Subcutaneous adipose tissue (tissue), 4 donors: Measurements from ENCODE around the gene TNFSF10. TPM values are rescaled to one million over a fixed set of nuclear protein-coding genes. Genes with fewer than 3 reads are reported as not detected.

ENCODE experiments used
- total RNA-seq, 4 donors: library from RNA; depleted of rRNA; stranded (reverse); fragments of >200 nt; gene quantifications; one replicate each; pipeline ENCODE4 v1.1.0, GENCODE V29; 2016
- TF ChIP-seq, protein P1 (sequence below): fragments of 450-650 bp; IDR thresholded peaks from one replicate; pipeline ENCODE4 v1.5.1; 2016; ENCODE audit warnings: low read depth, mild to moderate bottlenecking, control low read depth, antibody characterized with exemption, moderate library complexity

Gene TNFSF10
- total RNA-seq, 4 donors from 2014 or later: 25.8 to 123 (median 36.9) TPM

DNA sequence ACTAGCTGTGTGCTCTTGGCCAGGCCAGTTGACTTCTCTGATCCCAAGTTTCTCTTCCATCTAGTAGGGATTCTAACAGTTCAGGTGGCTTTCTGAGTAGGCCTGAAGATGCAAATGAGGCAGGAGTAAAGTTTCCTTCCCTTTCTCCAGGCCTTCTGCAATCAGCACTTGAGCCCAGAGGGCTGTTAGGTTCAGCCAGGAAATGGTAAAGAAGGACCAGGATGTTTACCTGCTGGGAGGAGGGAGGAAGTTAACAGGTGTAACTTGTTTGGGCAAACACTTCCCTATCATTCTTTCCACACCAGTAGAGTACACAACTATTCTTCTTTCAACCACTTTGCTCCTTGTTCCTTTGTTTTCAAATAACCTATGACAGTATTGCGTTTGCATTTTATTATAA lies 13.3 kb upstream of the TNFSF10 start:
- TF ChIP-seq, protein P1, sequence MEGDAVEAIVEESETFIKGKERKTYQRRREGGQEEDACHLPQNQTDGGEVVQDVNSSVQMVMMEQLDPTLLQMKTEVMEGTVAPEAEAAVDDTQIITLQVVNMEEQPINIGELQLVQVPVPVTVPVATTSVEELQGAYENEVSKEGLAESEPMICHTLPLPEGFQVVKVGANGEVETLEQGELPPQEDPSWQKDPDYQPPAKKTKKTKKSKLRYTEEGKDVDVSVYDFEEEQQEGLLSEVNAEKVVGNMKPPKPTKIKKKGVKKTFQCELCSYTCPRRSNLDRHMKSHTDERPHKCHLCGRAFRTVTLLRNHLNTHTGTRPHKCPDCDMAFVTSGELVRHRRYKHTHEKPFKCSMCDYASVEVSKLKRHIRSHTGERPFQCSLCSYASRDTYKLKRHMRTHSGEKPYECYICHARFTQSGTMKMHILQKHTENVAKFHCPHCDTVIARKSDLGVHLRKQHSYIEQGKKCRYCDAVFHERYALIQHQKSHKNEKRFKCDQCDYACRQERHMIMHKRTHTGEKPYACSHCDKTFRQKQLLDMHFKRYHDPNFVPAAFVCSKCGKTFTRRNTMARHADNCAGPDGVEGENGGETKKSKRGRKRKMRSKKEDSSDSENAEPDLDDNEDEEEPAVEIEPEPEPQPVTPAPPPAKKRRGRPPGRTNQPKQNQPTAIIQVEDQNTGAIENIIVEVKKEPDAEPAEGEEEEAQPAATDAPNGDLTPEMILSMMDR: no peak

DNA sequence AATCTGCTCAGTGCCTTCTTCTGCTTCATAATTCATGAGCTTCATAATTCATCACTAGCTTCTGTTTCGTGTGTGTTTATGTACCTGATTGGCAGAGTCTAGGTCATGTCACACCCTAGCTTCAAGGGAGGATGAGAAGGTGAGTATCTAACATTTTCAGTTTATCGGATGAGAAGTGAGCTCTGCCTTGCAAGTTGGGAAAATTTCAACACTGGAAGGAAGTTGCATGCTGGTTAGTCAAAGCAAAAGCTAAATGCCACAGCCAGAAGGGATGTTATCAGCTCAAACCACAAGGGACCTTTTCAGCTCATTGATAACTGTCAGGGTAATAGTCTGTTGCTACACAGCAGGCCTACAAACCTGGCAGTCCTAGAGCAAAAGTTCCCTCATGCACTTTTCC lies 7.3 kb upstream of the TNFSF10 start:
- TF ChIP-seq, protein P1: no peak

DNA sequence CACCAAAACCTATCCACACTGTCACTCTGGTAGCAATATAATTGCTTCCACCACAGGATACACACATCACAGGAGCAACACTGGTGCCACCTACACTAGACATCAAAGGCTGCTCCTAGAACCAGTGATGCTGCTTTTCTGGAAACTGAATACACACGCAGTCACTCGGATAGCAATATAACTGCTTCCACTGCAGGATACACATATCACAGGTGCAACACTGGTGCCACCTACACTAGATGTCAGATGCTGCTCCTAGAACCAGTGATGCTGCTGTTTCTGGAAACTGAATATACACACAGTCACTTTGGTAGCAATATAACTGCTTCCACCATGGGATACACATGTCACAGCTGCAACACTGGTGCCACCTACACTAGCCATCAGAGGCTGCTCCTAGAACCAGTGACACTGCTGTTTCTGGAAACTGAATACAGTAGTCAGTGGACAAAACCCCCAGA lies 6.9 kb upstream of the TNFSF10 start:
- TF ChIP-seq, protein P1: no peak

DNA sequence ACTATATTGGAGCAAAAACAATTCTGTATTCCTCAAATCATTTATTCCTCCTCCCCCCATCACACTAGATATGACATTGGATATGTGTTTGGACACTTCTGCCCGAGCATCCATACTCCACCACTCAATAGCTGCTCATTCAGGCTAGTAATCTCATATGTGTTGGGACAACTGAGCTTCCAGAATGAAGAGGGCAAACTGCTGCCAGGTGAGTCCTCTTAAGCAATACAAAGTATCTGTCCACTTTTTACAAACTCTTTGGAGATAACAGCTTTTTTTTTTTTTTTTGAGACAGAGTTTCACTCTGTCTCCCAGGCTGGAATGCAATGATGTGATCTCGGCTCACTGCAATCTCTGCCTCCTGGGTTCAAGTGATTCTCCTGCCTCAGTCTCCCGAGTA lies 5.4 kb upstream of the TNFSF10 start:
- TF ChIP-seq, protein P1: no peak

DNA sequence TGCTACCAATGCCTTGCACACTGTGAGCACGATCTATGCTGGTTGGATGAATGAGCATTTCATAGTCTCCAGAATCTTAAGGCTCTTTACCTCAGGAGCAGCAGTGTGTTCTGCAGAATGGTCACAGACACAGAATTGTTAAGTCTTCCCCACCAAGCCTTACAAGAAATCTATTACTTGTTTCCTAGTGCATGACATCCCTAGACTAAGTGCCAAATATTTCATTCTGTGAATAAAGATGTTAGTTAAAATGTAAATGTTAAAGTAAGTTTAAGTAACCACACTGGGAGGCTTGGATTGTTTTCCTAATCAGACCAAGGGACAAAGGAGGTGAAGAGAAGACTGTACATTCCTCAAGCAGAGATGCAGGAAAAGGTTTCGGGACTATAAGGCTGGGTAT lies 4.1 kb upstream of the TNFSF10 start:
- TF ChIP-seq, protein P1: no peak

DNA sequence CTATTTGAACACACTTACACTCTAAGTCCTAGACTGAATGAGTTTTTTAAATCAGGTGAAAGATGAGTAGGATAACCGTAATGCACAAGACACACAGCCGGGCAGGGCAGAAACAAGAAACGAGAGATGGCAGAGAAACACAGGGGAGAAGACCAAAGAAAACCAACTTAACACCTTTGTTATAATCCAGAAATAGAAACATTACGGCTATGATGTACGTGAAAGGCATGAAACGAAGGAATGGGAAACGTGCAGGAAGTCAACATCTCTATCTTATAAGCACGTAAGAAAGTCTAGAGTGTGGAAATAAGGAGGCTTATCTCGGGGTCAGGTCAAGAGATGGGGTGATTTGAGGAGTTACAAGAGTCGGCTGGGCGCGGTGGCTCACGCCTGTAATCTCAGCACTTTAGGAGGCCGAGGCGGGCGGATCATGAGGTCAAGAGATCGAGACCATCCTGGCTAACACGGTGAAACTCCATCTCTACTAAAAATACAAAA lies 1.9 kb upstream of the TNFSF10 start:
- TF ChIP-seq, protein P1: no peak

DNA sequence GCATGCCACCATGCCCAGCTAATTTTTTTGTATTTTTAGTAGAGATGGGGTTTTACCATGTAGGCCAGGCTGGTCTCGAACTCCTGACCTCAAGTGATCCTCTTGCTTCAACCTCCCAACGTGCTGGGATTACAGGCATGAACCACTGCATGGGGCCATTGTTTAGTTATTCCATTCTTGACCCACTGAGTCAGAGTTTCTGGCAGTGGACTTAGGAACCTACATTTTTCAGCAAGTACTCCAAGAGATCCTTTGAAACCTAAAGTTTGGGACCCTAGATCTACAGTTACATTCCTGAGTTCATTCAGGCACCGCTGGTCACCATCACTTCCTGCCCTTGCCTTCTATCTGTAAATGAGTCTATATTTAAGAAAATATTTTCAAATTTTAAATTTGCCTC lies 1.4 kb upstream of the TNFSF10 start:
- TF ChIP-seq, protein P1: no peak
